Measurements from ENCODE around the gene GBX2.

The GBX2 gene

DNA sequence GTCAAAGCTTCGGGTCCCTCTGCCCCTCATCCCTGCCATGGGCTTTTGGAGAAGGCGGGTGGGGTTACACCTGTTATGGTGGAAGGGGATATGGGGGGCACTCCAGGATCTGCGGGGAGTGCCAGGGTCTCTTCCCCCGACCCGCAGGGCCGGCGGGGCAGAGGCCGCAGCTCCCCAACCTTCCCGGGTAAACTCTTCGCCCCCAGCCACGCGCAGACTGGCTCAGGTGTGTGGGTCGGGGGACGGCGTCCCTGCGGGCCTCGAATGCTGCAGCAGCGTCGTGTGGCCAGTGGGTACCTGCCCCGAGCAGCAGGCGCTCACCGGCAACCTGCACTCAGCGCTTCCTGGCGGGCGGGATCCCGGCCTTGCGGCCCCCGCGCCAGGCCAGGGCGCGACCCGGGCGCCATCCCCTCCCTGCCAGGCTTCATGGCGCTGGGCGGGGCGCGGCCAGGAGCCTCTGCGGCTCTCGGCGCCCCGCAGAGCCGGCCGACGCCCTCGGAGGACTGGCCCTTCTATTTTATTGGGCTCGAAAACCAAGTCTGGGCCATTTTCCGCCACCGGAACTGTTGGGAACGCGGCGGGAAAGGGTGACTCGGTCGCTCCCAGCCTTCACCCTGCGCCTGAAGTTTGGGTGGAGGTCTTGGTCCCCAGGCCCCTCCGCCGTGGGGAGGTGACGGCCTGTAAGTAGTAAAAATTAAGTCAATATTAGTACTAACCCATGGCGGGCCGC lies 4.5 kb downstream of the GBX2 start:
- H3K27ac ChIP-seq: no peak overlapping the region
- TF ChIP-seq, protein P1, sequence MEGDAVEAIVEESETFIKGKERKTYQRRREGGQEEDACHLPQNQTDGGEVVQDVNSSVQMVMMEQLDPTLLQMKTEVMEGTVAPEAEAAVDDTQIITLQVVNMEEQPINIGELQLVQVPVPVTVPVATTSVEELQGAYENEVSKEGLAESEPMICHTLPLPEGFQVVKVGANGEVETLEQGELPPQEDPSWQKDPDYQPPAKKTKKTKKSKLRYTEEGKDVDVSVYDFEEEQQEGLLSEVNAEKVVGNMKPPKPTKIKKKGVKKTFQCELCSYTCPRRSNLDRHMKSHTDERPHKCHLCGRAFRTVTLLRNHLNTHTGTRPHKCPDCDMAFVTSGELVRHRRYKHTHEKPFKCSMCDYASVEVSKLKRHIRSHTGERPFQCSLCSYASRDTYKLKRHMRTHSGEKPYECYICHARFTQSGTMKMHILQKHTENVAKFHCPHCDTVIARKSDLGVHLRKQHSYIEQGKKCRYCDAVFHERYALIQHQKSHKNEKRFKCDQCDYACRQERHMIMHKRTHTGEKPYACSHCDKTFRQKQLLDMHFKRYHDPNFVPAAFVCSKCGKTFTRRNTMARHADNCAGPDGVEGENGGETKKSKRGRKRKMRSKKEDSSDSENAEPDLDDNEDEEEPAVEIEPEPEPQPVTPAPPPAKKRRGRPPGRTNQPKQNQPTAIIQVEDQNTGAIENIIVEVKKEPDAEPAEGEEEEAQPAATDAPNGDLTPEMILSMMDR (IDR thresholded peaks at IDR 0.05): no peak
- no peak for TF ChIP-seq ZFX (IDR thresholded peaks at IDR 0.05; ENCODE audit: borderline replicate concordance)

- TF ChIP-seq ZFX (IDR thresholded peaks at IDR 0.05; ENCODE audit: borderline replicate concordance): no peak
- TF ChIP-seq, protein P1 (IDR thresholded peaks at IDR 0.05): no peak
- H3K27ac ChIP-seq: no peak overlapping the region
Measured at GRCh38 chr2:236162882-236163470, 5.2 kb downstream of the GBX2 start.

DNA sequence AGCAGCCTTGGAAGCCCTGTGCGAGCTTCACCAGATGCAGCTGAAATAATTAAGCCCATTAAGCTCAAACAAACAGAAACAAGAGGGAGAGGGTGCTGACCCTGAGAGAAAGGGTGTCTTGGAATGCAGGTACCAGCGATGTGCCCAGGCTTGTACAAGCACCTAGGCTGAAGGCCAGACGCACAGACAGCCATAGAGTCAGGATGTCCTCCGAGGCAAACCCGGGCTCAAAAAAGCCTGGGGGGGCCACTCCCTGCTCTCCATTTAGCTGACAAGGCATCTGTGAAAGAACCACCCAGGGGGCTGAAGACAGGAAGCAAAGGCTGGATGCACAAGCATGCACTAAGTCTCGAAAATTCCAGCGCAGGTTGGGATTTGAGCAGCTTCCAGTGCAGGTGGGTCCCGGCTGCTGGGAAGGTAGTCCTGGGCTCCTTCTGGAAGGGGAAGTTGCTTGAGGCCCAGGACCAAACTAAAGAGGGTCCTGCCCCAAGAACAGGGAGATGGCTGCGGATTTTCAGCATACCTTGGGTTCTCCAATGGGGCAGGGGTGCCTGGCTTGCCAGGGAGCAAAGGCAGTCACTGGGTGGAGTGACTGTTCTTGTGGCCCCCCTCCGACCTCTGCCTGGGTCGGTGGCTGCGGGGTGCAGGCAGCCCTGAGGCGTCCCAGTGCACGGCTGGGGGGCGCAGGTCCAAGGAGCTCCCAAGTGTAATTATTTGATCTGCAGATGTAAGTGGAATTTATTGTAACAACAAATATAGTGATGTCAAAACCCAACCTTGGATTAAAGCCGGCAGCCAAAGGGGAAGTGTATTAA lies 5.9 kb downstream of the GBX2 start:
- no peak overlapping the region for H3K27ac ChIP-seq
- no peak for TF ChIP-seq ZFX (IDR thresholded peaks at IDR 0.05; ENCODE audit: borderline replicate concordance)
- TF ChIP-seq, protein P1 (IDR thresholded peaks at IDR 0.05): no peak

DNA sequence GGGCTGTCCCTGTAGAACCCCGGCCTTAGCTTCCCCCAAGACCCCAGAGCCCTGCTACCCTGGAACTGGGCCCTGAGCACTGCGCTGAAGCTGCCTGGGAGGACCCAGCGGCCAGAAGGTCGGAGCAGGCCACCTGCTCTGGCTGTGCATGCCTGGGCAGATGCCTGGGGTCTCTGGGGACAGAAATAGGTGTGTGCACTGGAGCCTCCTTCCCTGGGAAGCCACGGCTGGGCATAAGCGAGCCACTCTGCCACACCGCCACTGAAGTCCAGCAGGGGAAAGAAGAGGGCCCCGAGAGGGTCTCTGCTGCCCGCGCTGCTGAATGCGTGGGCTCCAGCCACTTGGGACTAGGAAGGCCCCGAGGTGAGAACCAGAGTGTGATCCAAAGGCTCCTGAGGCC lies 6.7 kb downstream of the GBX2 start:
- no peak for TF ChIP-seq ZFX (IDR thresholded peaks at IDR 0.05; ENCODE audit: borderline replicate concordance)
- TF ChIP-seq, protein P1 (IDR thresholded peaks at IDR 0.05): no peak
- H3K27ac ChIP-seq: no peak overlapping the region

DNA sequence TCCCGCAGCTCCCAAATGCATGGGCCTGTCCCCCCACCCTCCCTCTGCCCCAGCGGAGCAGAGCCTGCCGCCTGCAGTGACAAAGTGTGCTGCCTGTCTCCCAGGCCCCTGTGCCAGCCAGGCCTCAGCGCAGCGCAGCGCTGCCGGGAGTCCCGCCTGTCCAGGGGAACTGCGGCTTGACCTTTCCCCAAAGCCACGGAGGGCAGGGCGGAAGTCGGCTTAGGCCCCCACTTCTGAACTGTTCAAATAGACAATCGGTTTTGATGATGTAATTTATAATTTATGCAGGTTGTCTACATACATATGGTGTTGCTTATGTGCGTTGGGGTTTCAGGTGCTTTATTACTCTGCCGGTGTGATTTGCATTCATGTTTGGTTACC lies 7.1 kb downstream of the GBX2 start:
- TF ChIP-seq ZFX (IDR thresholded peaks at IDR 0.05; ENCODE audit: borderline replicate concordance): no peak
- TF ChIP-seq, protein P1 (IDR thresholded peaks at IDR 0.05): no peak

GRCh38 chr2:236160366-236161081 lies 7.7 kb downstream of the GBX2 start:
- no peak overlapping the region for H3K27ac ChIP-seq
- TF ChIP-seq ZFX (IDR thresholded peaks at IDR 0.05; ENCODE audit: borderline replicate concordance): no peak
- TF ChIP-seq, protein P1 (IDR thresholded peaks at IDR 0.05): no peak

More for the DNA sequence above, 7.1 kb downstream of the GBX2 start:
- no peak overlapping the region for H3K27ac ChIP-seq

Measured in 22Rv1 (cell line).